Muscle of leg (tissue), 11 donors: ENCODE data around the gene LGMN. TPM values are rescaled to one million over a fixed set of nuclear protein-coding genes. Genes with fewer than 3 reads are reported as not detected.
A peak's percentile ranks its signal among the peaks of the same experiment; 100 is the strongest.
"Not testable (repeated sequence)": the region's sequence is repeated elsewhere in the genome, so short reads cannot be mapped to it uniquely, and the experiment has no call there.

ENCODE experiments used
- DNase-seq: peaks from one replicate; pipeline ENCODE4 v3.0.0; 2013
- H3K27ac ChIP-seq: one replicate; pipeline ENCODE4 v1.5.1; 2013; ENCODE audit warnings: mild to moderate bottlenecking, low read length, control low read depth
- H3K27me3 ChIP-seq: one replicate; pipeline ENCODE4 v1.6.1; 2013; ENCODE audit warnings: low read length; ENCODE audit not compliant: control insufficient read depth, insufficient read depth
- H3K36me3 ChIP-seq: one replicate; pipeline ENCODE4 v1.6.1; 2013; ENCODE audit warnings: low read length; ENCODE audit not compliant: control insufficient read depth, insufficient read depth
- H3K4me1 ChIP-seq: one replicate; pipeline ENCODE4 v1.6.1; 2013; ENCODE audit warnings: low read length; ENCODE audit not compliant: control insufficient read depth, insufficient read depth
- H3K4me3 ChIP-seq: one replicate; pipeline ENCODE4 v1.5.1; 2013; ENCODE audit warnings: low read length, control low read depth
- H3K9me3 ChIP-seq: replicated peaks from 2 replicates; pipeline ENCODE4 v1.6.1; 2013; ENCODE audit warnings: low read depth, low read length; ENCODE audit not compliant: control insufficient read depth
- WGBS: methylation state at CpG from one replicate; pipeline ENCODE4 v1.1.5; 2013; ENCODE audit warnings: missing lambda C conversion rate; ENCODE audit not compliant: insufficient coverage; 5-methylcytosine and 5-hydroxymethylcytosine counted together
- polyA plus RNA-seq, 8 donors: library from polyadenylated mRNA; unstranded; fragments of 120-200 nt; gene quantifications; one replicate each; pipeline versions ENCODE4 v1.2.1 to v1.2.3, GENCODE V29; 2013; ENCODE audit warnings: inconsistent platforms in 1 of 8, low replicate concordance in 1 of 8; ENCODE audit not compliant: insufficient read length in 8 of 8, insufficient read depth in 1 of 8
- total RNA-seq: library from RNA; stranded (reverse); fragments of 120-200 nt; gene quantifications from one replicate; pipeline ENCODE4 v1.2.4, GENCODE V29; 2013

LGMN gene
- total and polyA plus RNA-seq, 9 donors, result 60.1 to 104 (median 91.9) TPM

GRCh38 chr14:92716131-92716530, 32.3 kb downstream of the LGMN start:
- no peak overlapping the region for H3K27ac ChIP-seq
- H3K36me3 ChIP-seq, result peaks cover 18% of the 10 kb centered on the region
- H3K9me3 ChIP-seq, result no peaks in the 10 kb centered on the region
- H3K4me1 ChIP-seq, result peaks cover 22% of the 10 kb centered on the region
- no peak for DNase-seq
- no peaks in the 10 kb centered on the region for H3K27me3 ChIP-seq
- WGBS, result 90% methylated on average over 7 of the region's 10 CpGs
- H3K4me3 ChIP-seq, result no peak overlapping the region

- not testable (repeated sequence) for H3K27me3 ChIP-seq, H3K27ac ChIP-seq, H3K9me3 ChIP-seq, H3K4me3 ChIP-seq
- Histone ChIP-seq H3K4me1 (peaks cover 20% of the 10 kb centered on the region), H3K36me3 (peaks cover 24% of the 10 kb centered on the region)
- peak; percentile 50 for DNase-seq
- 85% methylated on average over 5 of the region's 7 CpGs for WGBS
Measured at GRCh38 chr14:92714739-92715307, 33.6 kb downstream of the LGMN start.

- 95% methylated on average over 5 of the region's 8 CpGs for WGBS
- Histone ChIP-seq H3K36me3 (peaks cover 30% of the 10 kb centered on the region), H3K9me3 (no peaks in the 10 kb centered on the region), H3K4me1 (peaks cover 15% of the 10 kb centered on the region), H3K27ac (no peak overlapping the region), H3K27me3 (no peaks in the 10 kb centered on the region), H3K4me3 (no peak overlapping the region)
- DNase-seq, result no peak
Measured at GRCh38 chr14:92712654-92713051, 35.8 kb downstream of the LGMN start.

GRCh38 chr14:92711976-92712653, 36.3 kb downstream of the LGMN start:
- Histone ChIP-seq H3K27me3 (no peaks in the 10 kb centered on the region), H3K4me1 (peaks cover 10% of the 10 kb centered on the region), H3K27ac (peak overlapping the region; percentile 38), H3K9me3 (no peaks in the 10 kb centered on the region), H3K4me3 (no peak overlapping the region), H3K36me3 (peaks cover 33% of the 10 kb centered on the region)
- DNase-seq, result peak; percentile 65
- 100% methylated on average over 1 of the region's 7 CpGs for WGBS

- H3K4me3 ChIP-seq, result no peak overlapping the region
- no peak overlapping the region for H3K27ac ChIP-seq
- H3K9me3 ChIP-seq, result no peaks in the 10 kb centered on the region
- no peak for DNase-seq
- H3K4me1 ChIP-seq, result peaks cover 4% of the 10 kb centered on the region
- H3K27me3 ChIP-seq, result no peaks in the 10 kb centered on the region
- WGBS, result 94% methylated on average over 5 of the region's 5 CpGs
- H3K36me3 ChIP-seq, result peaks cover 39% of the 10 kb centered on the region
Measured at GRCh38 chr14:92710001-92710341, 38.5 kb downstream of the LGMN start.

GRCh38 chr14:92709340-92710000, 39.0 kb downstream of the LGMN start:
- WGBS, result 89% methylated on average over 3 of the region's 13 CpGs
- Histone ChIP-seq H3K4me3 (no peak overlapping the region), H3K9me3 (no peaks in the 10 kb centered on the region), H3K36me3 (peaks cover 41% of the 10 kb centered on the region), H3K4me1 (peaks cover 8% of the 10 kb centered on the region), H3K27me3 (no peaks in the 10 kb centered on the region), H3K27ac (no peak overlapping the region)
- DNase-seq, result no peak

GRCh38 chr14:92706386-92706785, 42.0 kb downstream of the LGMN start:
- no peak overlapping the region for H3K4me3 ChIP-seq
- peaks cover 12% of the 10 kb centered on the region for H3K4me1 ChIP-seq
- 81% methylated on average over 13 of the region's 15 CpGs for WGBS
- no peak overlapping the region for H3K27ac ChIP-seq
- H3K9me3 ChIP-seq, result no peaks in the 10 kb centered on the region
- H3K27me3 ChIP-seq, result no peaks in the 10 kb centered on the region
- H3K36me3 ChIP-seq, result peaks cover 41% of the 10 kb centered on the region
- no peak for DNase-seq

GRCh38 chr14:92704821-92705220, 43.6 kb downstream of the LGMN start:
- Histone ChIP-seq H3K27me3 (no peaks in the 10 kb centered on the region), H3K4me1 (peaks cover 12% of the 10 kb centered on the region), H3K4me3 (no peak overlapping the region), H3K36me3 (peaks cover 30% of the 10 kb centered on the region), H3K27ac (peak overlapping the region; percentile 2), H3K9me3 (no peaks in the 10 kb centered on the region)
- WGBS, result 95% methylated on average over 8 of the region's 11 CpGs
- DNase-seq, result no peak

- 76% methylated on average over 21 of the region's 23 CpGs for WGBS
- peak; percentile 75 for DNase-seq
- no peak overlapping the region for H3K4me3 ChIP-seq
- no peaks in the 10 kb centered on the region for H3K27me3 ChIP-seq
- H3K27ac ChIP-seq, result peak overlapping the region; percentile 72
- H3K9me3 ChIP-seq, result no peaks in the 10 kb centered on the region
- H3K4me1 ChIP-seq, result peaks cover 12% of the 10 kb centered on the region
- peaks cover 24% of the 10 kb centered on the region for H3K36me3 ChIP-seq
Measured at GRCh38 chr14:92704036-92704804, 44.2 kb downstream of the LGMN start.

GRCh38 chr14:92703516-92703915, 44.9 kb downstream of the LGMN start:
- Histone ChIP-seq H3K36me3 (peaks cover 24% of the 10 kb centered on the region), H3K27ac (no peak overlapping the region), H3K4me3 (no peak overlapping the region), H3K4me1 (peaks cover 12% of the 10 kb centered on the region), H3K9me3 (no peaks in the 10 kb centered on the region), H3K27me3 (no peaks in the 10 kb centered on the region)
- DNase-seq, result no peak
- 94% methylated on average over 7 of the region's 10 CpGs for WGBS
